CD4-positive, alpha-beta T cell treated with Interleukin-4 for 4 hours (primary cell): ENCODE measurements around the gene WDR26.
"Not testable (repeated sequence)": the region's sequence is repeated elsewhere in the genome, so short reads cannot be mapped to it uniquely, and the experiment has no call there.

ENCODE experiments used
- DNase-seq: peaks from one replicate; pipeline ENCODE4 v3.0.0-alpha.2; 2020

Gene WDR26

GRCh38 chr1:224433701-224434672 lies 610 bp downstream of the WDR26 start:
- peak; percentile 32 for DNase-seq

- DNase-seq: peak; percentile 29
Measured at GRCh38 chr1:224433041-224433691, 1.4 kb downstream of the WDR26 start.

- peak; percentile 13 for DNase-seq
Measured at GRCh38 chr1:224432672-224433040, 1.9 kb downstream of the WDR26 start.

GRCh38 chr1:224432146-224432545 lies 2.5 kb downstream of the WDR26 start:
- DNase-seq: no peak

- no peak for DNase-seq
Measured at GRCh38 chr1:224431726-224432125, 2.9 kb downstream of the WDR26 start.

- peak; percentile 83 for DNase-seq
Measured at GRCh38 chr1:224430511-224431113, 4.0 kb downstream of the WDR26 start.

- no peak for DNase-seq
Measured at GRCh38 chr1:224429616-224430326, 4.8 kb downstream of the WDR26 start.

GRCh38 chr1:224428713-224429112 lies 5.9 kb downstream of the WDR26 start:
- not testable (repeated sequence) for DNase-seq

- no peak for DNase-seq
Measured at GRCh38 chr1:224427346-224427745, 7.3 kb downstream of the WDR26 start.

- DNase-seq: not testable (repeated sequence)
Measured at GRCh38 chr1:224426869-224427268, 7.7 kb downstream of the WDR26 start.

- DNase-seq: no peak
Measured at GRCh38 chr1:224425279-224425884, 9.2 kb downstream of the WDR26 start.

GRCh38 chr1:224420106-224420505 lies 14.5 kb downstream of the WDR26 start:
- DNase-seq: no peak

GRCh38 chr1:224411766-224412165 lies 22.8 kb downstream of the WDR26 start:
- DNase-seq: no peak

GRCh38 chr1:224408294-224408590 lies 26.4 kb downstream of the WDR26 start:
- no peak for DNase-seq

- no peak for DNase-seq
Measured at GRCh38 chr1:224407571-224408293, 26.9 kb downstream of the WDR26 start.

GRCh38 chr1:224406216-224406615 lies 28.4 kb downstream of the WDR26 start:
- no peak for DNase-seq

- DNase-seq: no peak
Measured at GRCh38 chr1:224405604-224405970, 29.0 kb downstream of the WDR26 start.

- no peak for DNase-seq
Measured at GRCh38 chr1:224404916-224405603, 29.5 kb downstream of the WDR26 start.

GRCh38 chr1:224402472-224403036 lies 32.0 kb downstream of the WDR26 start:
- DNase-seq: no peak

- DNase-seq: no peak
Measured at GRCh38 chr1:224399887-224400286, 34.7 kb downstream of the WDR26 start.

GRCh38 chr1:224393294-224393693 lies 41.3 kb downstream of the WDR26 start:
- no peak for DNase-seq
